Umbilical cord (tissue), 2 donors: ENCODE results near the gene OR9G4. TPM values are rescaled to one million over a fixed set of nuclear protein-coding genes. Genes with fewer than 3 reads are reported as not detected.

Experiments
- DNase-seq: peaks from one replicate; pipeline ENCODE4 v3.0.0-alpha.2; 2015; ENCODE audit warnings: low spot score
- total RNA-seq: library from RNA; depleted of rRNA; stranded (reverse); fragments of >200 nt; gene quantifications from one replicate; pipeline ENCODE4 v1.2.3, GENCODE V29; 2014; ENCODE audit warnings: low replicate concordance; ENCODE audit not compliant: insufficient read depth

The OR9G4 gene
- 1.2 TPM for total RNA-seq

GRCh38 chr11:56748597-56748996 lies at the start of gene OR9G4:
TSS of gene OR9G4 (minus strand) at chr11:56748697. CDS start at chr11:56743766, 4,931 bp downstream.
- DNase-seq = no peak

- peak; percentile 49 for DNase-seq
Observed at GRCh38 chr11:56783448-56784041, 35.0 kb upstream of the OR9G4 start.

DNA sequence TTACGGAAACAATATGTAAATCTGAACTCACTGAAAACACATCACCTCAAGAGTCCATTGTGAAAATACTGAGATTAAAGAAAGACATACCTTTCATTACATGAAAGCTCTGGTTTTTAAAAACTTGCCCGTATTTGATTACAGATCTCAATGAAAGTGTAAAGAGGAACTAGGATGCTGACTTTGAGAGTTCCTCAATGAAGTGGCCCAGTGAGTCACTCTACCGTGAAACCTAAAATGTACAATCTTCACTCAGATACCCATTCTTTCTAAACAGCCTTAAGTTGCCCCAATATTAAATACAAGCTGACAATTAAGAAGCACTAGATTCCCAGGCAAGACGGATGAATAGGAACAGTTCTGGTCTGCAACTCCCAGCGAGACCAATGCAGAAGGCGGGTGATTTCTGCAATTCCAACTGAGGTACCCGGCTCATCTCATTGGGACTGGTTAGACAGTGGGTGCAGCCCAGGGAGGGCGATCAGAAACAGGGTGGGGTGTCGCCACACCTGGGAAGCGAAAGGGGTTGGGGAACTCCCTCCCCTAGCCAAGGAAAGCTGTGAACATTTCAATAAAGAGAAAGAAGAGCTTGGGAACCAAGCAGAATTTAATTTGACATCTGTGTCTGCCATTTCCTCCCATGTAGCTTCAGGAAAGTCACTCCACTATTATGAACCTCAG lies 33.8 kb upstream of the OR9G4 start:
- DNase-seq = no peak

GRCh38 chr11:56776809-56777208 lies 28.3 kb upstream of the OR9G4 start:
- DNase-seq = no peak

- DNase-seq = no peak
Observed at GRCh38 chr11:56764976-56765375, 16.5 kb upstream of the OR9G4 start.

DNA sequence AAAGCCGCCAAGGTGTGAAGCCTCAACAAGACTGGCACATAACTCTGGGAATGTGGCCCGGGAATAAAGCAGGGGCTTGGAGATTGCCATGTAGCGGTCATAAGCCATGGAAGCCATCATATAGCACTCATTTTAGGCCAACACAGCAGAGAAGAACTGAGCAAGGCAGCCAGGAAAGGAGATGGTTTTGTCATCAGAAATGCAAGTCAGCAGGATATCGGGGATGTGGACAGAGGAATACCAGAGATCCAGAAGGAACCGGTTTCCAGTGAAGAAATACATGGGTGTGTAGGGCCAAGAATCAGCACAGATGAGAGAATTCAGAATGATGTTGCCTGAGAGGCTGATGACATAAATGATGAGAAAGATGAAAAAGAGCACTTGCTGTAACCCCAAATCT lies 3.0 kb upstream of the OR9G4 start:
- DNase-seq = no peak

DNA sequence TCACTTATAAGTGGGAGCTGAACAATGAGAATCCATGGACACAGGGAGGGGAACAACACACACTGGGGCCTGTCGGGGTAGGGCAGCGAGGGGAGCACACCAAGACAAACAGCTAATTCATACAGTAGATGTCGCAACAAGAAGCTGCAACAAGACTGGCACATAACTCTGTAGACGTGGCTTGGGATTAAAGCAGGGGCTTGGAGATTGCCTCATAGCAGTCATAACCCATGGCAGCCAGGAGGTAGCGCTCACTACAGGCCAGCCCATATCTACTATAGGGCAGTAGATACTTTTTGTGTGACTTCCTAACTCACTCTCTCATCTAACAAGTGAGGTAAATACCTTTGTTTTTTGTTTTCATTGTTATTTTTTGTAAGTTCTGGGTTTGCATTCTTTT lies 1.7 kb upstream of the OR9G4 start:
- no peak for DNase-seq

DNA sequence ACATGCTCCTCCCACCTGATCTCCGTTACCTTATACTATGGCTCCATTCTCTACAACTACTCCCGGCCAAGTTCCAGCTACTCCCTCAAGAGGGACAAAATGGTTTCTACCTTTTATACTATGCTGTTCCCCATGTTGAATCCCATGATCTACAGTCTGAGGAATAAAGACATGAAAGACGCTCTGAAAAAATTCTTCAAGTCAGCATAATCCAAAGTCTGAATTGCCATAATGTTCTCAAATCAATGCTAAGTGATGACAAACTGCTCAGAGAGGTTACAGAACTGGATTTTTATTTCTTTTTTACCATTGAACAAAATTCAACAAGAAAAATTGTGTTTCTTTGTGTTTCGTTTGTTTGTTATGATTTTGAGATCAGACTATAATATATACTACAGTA lies 7.6 kb downstream of the OR9G4 start:
- no peak for DNase-seq

GRCh38 chr11:56740107-56740506 lies 8.4 kb downstream of the OR9G4 start:
- DNase-seq = no peak

DNA sequence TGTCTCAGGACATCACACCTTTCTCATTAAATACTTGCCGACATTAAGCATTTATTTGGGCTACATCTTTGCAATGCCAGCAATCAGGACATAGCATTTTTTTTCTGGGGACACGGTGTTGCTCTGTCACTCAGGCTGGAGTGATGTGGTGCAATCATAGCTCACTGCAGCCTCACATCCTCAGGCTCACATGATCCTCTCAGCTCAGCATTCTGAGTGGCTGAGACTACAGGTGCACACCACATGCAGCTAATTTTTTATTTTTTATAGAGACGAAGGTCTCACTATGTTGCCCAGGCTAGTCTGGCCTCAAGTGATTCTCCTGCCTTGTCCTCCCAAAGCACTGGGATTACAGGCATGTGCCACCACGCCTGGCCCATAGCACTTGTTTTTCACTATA lies 28.0 kb downstream of the OR9G4 start:
- no peak for DNase-seq

- no peak for DNase-seq
Observed at GRCh38 chr11:56716379-56716854, 32.1 kb downstream of the OR9G4 start.

- DNase-seq = no peak
Observed at GRCh38 chr11:56714206-56714605, 34.3 kb downstream of the OR9G4 start.

DNA sequence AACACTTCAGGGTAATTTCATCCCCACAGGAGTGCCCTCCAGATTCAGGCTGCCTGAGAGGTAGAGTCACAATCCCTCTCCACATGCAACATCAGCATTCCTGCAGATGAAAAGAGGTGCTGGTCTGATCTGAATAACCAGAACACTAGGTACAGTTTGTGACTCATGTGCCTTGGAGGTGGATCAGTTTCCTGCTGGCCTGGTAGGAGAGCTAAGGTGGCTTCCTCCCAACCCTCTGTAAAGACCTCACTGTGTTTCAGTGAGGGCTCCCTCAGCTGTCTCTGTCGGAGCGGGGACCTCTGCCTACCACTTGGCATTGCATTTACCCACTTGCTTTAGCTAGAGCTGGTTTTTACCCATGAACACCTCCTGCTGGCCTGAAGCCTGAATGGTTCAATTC lies 42.0 kb downstream of the OR9G4 start:
- no peak for DNase-seq

GRCh38 chr11:56705784-56706396 lies 42.6 kb downstream of the OR9G4 start:
- no peak for DNase-seq

- DNase-seq = no peak
Observed at GRCh38 chr11:56700914-56701485, 47.5 kb downstream of the OR9G4 start.

DNA sequence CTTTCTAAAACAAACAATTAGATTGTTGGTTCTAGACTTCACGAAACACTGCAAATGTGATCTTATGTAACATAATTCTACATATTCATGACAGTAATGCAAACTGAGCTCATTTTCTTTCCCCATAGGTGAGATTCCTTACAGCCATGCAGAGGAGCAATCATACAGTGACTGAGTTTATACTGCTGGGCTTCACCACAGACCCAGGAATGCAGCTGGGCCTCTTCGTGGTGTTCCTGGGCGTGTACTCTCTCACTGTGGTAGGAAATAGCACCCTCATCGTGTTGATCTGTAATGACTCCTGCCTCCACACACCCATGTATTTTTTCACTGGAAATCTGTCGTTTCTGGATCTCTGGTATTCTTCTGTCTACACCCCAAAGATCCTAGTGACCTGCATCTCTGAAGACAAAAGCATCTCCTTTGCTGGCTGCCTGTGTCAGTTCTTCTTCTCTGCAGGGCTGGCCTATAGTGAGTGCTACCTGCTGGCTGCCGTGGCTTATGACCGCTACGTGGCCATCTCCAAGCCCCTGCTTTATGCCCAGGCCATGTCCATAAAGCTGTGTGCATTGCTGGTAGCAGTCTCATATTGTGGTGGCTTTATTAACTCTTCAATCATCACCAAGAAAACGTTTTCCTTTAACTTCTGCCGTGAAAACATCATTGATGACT lies 48.1 kb downstream of the OR9G4 start:
- DNase-seq = peak; percentile 11

- no peak for DNase-seq
Observed at GRCh38 chr11:56698795-56699194, 49.7 kb downstream of the OR9G4 start, which contains the start of gene OR9G1. TSS of gene OR9G1 (plus strand) at chr11:56699095. CDS start at chr11:56700388, 1,293 bp downstream.

- DNase-seq = no peak
Observed at GRCh38 chr11:56693428-56693827, 55.1 kb downstream of the OR9G4 start.
